Measurements from ENCODE around the gene PLEKHG2. TPM values are rescaled to one million over a fixed set of nuclear protein-coding genes. Genes with fewer than 3 reads are reported as not detected.

PLEKHG2 gene
- total RNA-seq, 1 experiment from 2014 or later: 29.0 TPM

DNA sequence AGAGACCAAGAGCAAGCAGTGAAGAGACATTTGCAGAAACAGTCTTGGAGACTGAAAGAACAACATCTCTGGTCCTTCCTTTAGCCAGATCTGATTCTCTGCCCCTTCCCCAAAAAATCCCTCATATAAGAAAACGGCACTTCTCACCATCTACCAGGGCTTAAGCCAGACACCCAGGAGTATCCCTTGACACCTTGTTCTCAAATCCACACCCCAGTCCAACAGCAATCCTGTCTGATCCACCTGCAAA lies 1.7 kb upstream of the PLEKHG2 start:
- H3K9me2 ChIP-seq (ENCODE audit: insufficient read depth): no peaks in the 10 kb centered on the region
- H2AFZ ChIP-seq (ENCODE audit: low read depth, low read length, poor library complexity, severe bottlenecking): no peak overlapping the region
- H3K36me3 ChIP-seq (ENCODE audit: control insufficient read depth in 1 of 2, insufficient read depth in 2 of 2, low read length in 2 of 2): peaks cover 2 to 12% of the 10 kb centered on the region in 2 experiments; a peak in 1 of 4 replicates
- RAD21 ChIA-PET (ENCODE audit: low non-redundant PET in 1 of 2, low total read pairs in 2 of 2, uncharacterized antibody in 2 of 2, unreplicated experiment in 2 of 2): interaction anchor here (1.4 to 1.9 kb wide), 3 partner anchors 8 to 13 kb away, joined by 4 to 21 read pairs (median 14); no protein-coding TSS in a partner anchor
- peak overlapping the region; percentile 100 for H3K27ac ChIP-seq (ENCODE audit: low read depth, low read length)
- TF ChIP-seq RAD21 (IDR thresholded peaks at IDR 0.05; ENCODE audit: low read depth) (no peak), EZH2 (IDR thresholded peaks at IDR 0.05) (no peak), YY1 (IDR thresholded peaks at IDR 0.05; ENCODE audit: extremely low read depth, insufficient replicate concordance, low read depth, low read length) (no peak), EGR1 (IDR thresholded peaks at IDR 0.05; ENCODE audit: low read depth) (no peak), POLR2AphosphoS5 (IDR thresholded peaks at IDR 0.05; ENCODE audit: low read depth, low read length) (no peak)
- TF ChIP-seq, protein P1, sequence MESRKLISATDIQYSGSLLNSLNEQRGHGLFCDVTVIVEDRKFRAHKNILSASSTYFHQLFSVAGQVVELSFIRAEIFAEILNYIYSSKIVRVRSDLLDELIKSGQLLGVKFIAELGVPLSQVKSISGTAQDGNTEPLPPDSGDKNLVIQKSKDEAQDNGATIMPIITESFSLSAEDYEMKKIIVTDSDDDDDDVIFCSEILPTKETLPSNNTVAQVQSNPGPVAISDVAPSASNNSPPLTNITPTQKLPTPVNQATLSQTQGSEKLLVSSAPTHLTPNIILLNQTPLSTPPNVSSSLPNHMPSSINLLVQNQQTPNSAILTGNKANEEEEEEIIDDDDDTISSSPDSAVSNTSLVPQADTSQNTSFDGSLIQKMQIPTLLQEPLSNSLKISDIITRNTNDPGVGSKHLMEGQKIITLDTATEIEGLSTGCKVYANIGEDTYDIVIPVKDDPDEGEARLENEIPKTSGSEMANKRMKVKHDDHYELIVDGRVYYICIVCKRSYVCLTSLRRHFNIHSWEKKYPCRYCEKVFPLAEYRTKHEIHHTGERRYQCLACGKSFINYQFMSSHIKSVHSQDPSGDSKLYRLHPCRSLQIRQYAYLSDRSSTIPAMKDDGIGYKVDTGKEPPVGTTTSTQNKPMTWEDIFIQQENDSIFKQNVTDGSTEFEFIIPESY (IDR thresholded peaks at IDR 0.05; ENCODE audit: extremely low read depth, insufficient replicate concordance, low read length): no peak
- H4K20me1 ChIP-seq (ENCODE audit: insufficient read depth): peaks cover 5% of the 10 kb centered on the region; the same call in 1 of the 2 replicates
- DNase-seq (ENCODE audit: low read depth, low spot score) (no peak), ATAC-seq (no peak)
- CTCF ChIA-PET: interaction anchor here (1.0 to 2.0 kb wide), 3 partner anchors 9 to 19 kb away, joined by 3 to 51 read pairs (median 8); partner anchors contain the start of genes MED29 and PAF1
- H3K27me3 ChIP-seq (ENCODE audit: insufficient read depth, low read length): no peaks in the 10 kb centered on the region
- H3K4me1 ChIP-seq (ENCODE audit: control insufficient read depth in 1 of 2, insufficient read depth in 2 of 2, low read length in 2 of 2): peaks cover 37 to 72% of the 10 kb centered on the region in 2 experiments
- H3K9me3 ChIP-seq (ENCODE audit: control insufficient read depth in 1 of 2, insufficient read depth in 1 of 2, low read depth in 1 of 2, low read length in 2 of 2): no peaks in the 10 kb centered on the region
- H3K9ac ChIP-seq (ENCODE audit: low read length): peak overlapping the region; percentile 97
- H3K4me2 ChIP-seq (ENCODE audit: low read length): peak overlapping the region; percentile 92
- H3K4me3 ChIP-seq (replicated peaks in 1 of 2; ENCODE audit: low read depth in 1 of 2, low read length in 2 of 2): peak overlapping the region; percentile 90 to 98
- peaks cover 31% of the 10 kb centered on the region for H3K79me2 ChIP-seq (ENCODE audit: insufficient read depth, low read length)
- POLR2A ChIA-PET: interaction anchor here (1.4 to 2.3 kb wide), 3 partner anchors 9 to 25 kb away, joined by 8 to 35 read pairs (median 12); partner anchors contain the start of gene RPS16
- no TSS peak for BruUV-seq (replicated peaks)
- intact Hi-C loops (cut with micrococcal nuclease): loop anchor here (1.0 to 5.0 kb wide), 3 partner anchors 8 to 68 kb away; partner anchors contain the start of gene SAMD4B
